RWPE2 (cell line): ENCODE data around the gene AOAH.
"Not testable (repeated sequence)": the region's sequence is repeated elsewhere in the genome, so short reads cannot be mapped to it uniquely, and the experiment has no call there.

Experiments used
- ATAC-seq: fragments of 200-7000 bp; cut with Tn5 transposase; 3 replicates; pipeline ENCODE4 v1.9.1; 2021; ENCODE audit warnings: low read depth
- DNase-seq: peaks from one replicate; pipeline ENCODE4 v3.0.0-alpha.2; 2020; ENCODE audit warnings: low spot score
- H3K27ac ChIP-seq: fragments of 450-650 bp; 2 replicates; pipeline ENCODE4 v1.5.1; 2017; ENCODE audit warnings: mild to moderate bottlenecking; ENCODE audit not compliant: poor library complexity, severe bottlenecking
- H3K27me3 ChIP-seq: fragments of 250-450 bp; sonication (Bioruptor Pico); 2 replicates; pipeline ENCODE4 v1.5.1; 2021; ENCODE audit warnings: mild to moderate bottlenecking, moderate library complexity; ENCODE audit not compliant: insufficient read depth, poor library complexity, severe bottlenecking
- H3K36me3 ChIP-seq: fragments of 250-450 bp; sonication (Bioruptor Pico); 2 replicates; pipeline ENCODE4 v1.5.1; 2020; ENCODE audit warnings: low read depth, mild to moderate bottlenecking, moderate library complexity
- H3K4me1 ChIP-seq: fragments of 250-450 bp; sonication (Bioruptor Pico); 2 replicates; pipeline ENCODE4 v1.5.1; 2021; ENCODE audit warnings: mild to moderate bottlenecking, moderate library complexity; ENCODE audit not compliant: insufficient read depth, poor library complexity, severe bottlenecking
- H3K4me3 ChIP-seq: fragments of 250-450 bp; sonication (Bioruptor Pico); 2 replicates; pipeline ENCODE4 v1.5.1; 2021; ENCODE audit warnings: mild to moderate bottlenecking, moderate library complexity; ENCODE audit not compliant: severe bottlenecking
- H3K9me3 ChIP-seq: fragments of 250-450 bp; sonication (Bioruptor Pico); 2 replicates; pipeline ENCODE4 v1.5.1; 2021; ENCODE audit warnings: mild to moderate bottlenecking, moderate library complexity; ENCODE audit not compliant: severe bottlenecking
- TF ChIP-seq, protein P1 (sequence below): fragments of 450-650 bp; IDR thresholded peaks from one replicate; pipeline ENCODE4 v1.5.1; 2017; ENCODE audit warnings: mild to moderate bottlenecking, moderate library complexity; ENCODE audit not compliant: poor library complexity, severe bottlenecking

Gene AOAH

GRCh38 chr7:36496576-36496975 lies 227.7 kb downstream of the AOAH start:
- H3K36me3 ChIP-seq: no peaks in the 10 kb centered on the region
- no peaks in the 10 kb centered on the region for H3K9me3 ChIP-seq
- peaks cover 5% of the 10 kb centered on the region for H3K27me3 ChIP-seq
- peaks cover 11% of the 10 kb centered on the region for H3K4me1 ChIP-seq
- H3K27ac ChIP-seq: no peak overlapping the region
- no peak overlapping the region for H3K4me3 ChIP-seq
- TF ChIP-seq, protein P1, sequence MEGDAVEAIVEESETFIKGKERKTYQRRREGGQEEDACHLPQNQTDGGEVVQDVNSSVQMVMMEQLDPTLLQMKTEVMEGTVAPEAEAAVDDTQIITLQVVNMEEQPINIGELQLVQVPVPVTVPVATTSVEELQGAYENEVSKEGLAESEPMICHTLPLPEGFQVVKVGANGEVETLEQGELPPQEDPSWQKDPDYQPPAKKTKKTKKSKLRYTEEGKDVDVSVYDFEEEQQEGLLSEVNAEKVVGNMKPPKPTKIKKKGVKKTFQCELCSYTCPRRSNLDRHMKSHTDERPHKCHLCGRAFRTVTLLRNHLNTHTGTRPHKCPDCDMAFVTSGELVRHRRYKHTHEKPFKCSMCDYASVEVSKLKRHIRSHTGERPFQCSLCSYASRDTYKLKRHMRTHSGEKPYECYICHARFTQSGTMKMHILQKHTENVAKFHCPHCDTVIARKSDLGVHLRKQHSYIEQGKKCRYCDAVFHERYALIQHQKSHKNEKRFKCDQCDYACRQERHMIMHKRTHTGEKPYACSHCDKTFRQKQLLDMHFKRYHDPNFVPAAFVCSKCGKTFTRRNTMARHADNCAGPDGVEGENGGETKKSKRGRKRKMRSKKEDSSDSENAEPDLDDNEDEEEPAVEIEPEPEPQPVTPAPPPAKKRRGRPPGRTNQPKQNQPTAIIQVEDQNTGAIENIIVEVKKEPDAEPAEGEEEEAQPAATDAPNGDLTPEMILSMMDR: no peak
- DNase-seq (no peak), ATAC-seq (no peak)

- Histone ChIP-seq H3K4me1 (no peaks in the 10 kb centered on the region), H3K9me3 (no peaks in the 10 kb centered on the region), H3K36me3 (no peaks in the 10 kb centered on the region), H3K27me3 (peaks cover 5% of the 10 kb centered on the region), H3K4me3 (no peak overlapping the region), H3K27ac (no peak overlapping the region)
- DNase-seq: no peak
- TF ChIP-seq, protein P1: no peak
- ATAC-seq: no peak
These were observed 233.0 kb downstream of the AOAH start for GRCh38 chr7:36491317-36491716.

- H3K9me3 ChIP-seq: no peaks in the 10 kb centered on the region
- TF ChIP-seq, protein P1: no peak
- peaks cover 5% of the 10 kb centered on the region for H3K27me3 ChIP-seq
- DNase-seq: no peak
- ATAC-seq: no peak
- no peak overlapping the region for H3K27ac ChIP-seq
- H3K4me1 ChIP-seq: no peaks in the 10 kb centered on the region
- H3K4me3 ChIP-seq: no peak overlapping the region
- no peaks in the 10 kb centered on the region for H3K36me3 ChIP-seq
These were observed 233.9 kb downstream of the AOAH start for GRCh38 chr7:36490419-36490830.

GRCh38 chr7:36488672-36489071 lies 235.6 kb downstream of the AOAH start:
- H3K27ac ChIP-seq, H3K4me3 ChIP-seq, ATAC-seq, DNase-seq, H3K4me1 ChIP-seq, H3K9me3 ChIP-seq, H3K27me3 ChIP-seq, H3K36me3 ChIP-seq: not testable (repeated sequence)

DNA sequence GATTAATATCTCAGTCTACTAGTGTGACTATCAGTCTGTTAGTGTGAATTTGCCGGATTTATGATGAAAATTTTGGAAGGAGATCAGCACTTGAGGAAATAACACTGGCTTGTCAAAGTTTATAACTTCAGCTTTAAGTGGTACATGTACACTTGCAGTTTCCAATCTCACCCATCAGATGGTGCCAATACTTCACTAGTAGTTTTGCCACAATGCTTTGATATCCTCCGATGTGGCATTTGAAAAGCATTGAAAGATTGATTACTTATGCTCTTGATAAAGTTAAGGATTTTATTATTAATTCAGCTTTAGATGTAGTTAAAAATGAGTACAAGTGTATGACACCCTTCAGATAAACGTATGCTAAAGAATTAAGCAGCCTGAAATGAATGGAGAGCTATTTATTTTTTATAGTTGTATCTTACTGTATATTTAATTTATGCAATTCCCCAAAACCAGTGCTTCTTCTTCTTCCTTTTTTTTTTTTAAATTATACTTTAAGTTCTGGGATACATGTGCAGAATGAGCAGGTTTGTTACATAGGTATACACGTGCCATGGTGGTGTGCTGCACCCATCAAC lies 236.4 kb downstream of the AOAH start:
- H3K4me1 ChIP-seq: no peaks in the 10 kb centered on the region
- H3K9me3 ChIP-seq: no peaks in the 10 kb centered on the region
- no peak for DNase-seq
- no peak overlapping the region for H3K4me3 ChIP-seq
- TF ChIP-seq, protein P1: peak; percentile 86
- H3K27me3 ChIP-seq: peaks cover 5% of the 10 kb centered on the region
- peak; percentile 54; the same call in 1 of the 3 replicates for ATAC-seq
- H3K27ac ChIP-seq: no peak overlapping the region
- H3K36me3 ChIP-seq: no peaks in the 10 kb centered on the region
